NCI-H510A treated with DMSO at 0.1 percent for 48 hours (cell line): ENCODE measurements around the gene TNFRSF4.

Source experiments
- DNase-seq: peaks from one replicate; lab custom pipeline; 2025; lab: John Stamatoyannopoulos, UW

The TNFRSF4 gene

GRCh38 chr1:1182491-1183220, 31.3 kb downstream of the TNFRSF4 start:
- no peak for DNase-seq

GRCh38 chr1:1181938-1182410, 32.0 kb downstream of the TNFRSF4 start:
- no peak for DNase-seq

GRCh38 chr1:1181129-1181937, 32.6 kb downstream of the TNFRSF4 start:
- DNase-seq, result no peak

- DNase-seq, result no peak
Observed at GRCh38 chr1:1179983-1180861, 33.7 kb downstream of the TNFRSF4 start.

- DNase-seq, result no peak
Observed at GRCh38 chr1:1179346-1179982, 34.5 kb downstream of the TNFRSF4 start.

- DNase-seq, result no peak
Observed at GRCh38 chr1:1178794-1179331, 35.1 kb downstream of the TNFRSF4 start.

- no peak for DNase-seq
Observed at GRCh38 chr1:1177452-1178206, 36.3 kb downstream of the TNFRSF4 start.

- no peak for DNase-seq
Observed at GRCh38 chr1:1176931-1177330, 37.0 kb downstream of the TNFRSF4 start.

GRCh38 chr1:1176063-1176761, 37.7 kb downstream of the TNFRSF4 start:
- peak; percentile 81 for DNase-seq

GRCh38 chr1:1175221-1176062, 38.5 kb downstream of the TNFRSF4 start:
- peak; percentile 53 for DNase-seq

- DNase-seq, result no peak
Observed at GRCh38 chr1:1173793-1174415, 40.0 kb downstream of the TNFRSF4 start, which contains the start of gene TTLL10. TTLL10 (plus strand) TSS chr1:1173880; CDS start chr1:1179216, 5,336 bp downstream.

GRCh38 chr1:1173061-1173792, 40.7 kb downstream of the TNFRSF4 start:
- DNase-seq, result no peak

GRCh38 chr1:1171546-1172340, 42.2 kb downstream of the TNFRSF4 start:
- DNase-seq, result no peak

GRCh38 chr1:1171161-1171545, 42.8 kb downstream of the TNFRSF4 start:
- DNase-seq, result no peak

- no peak for DNase-seq
Observed at GRCh38 chr1:1170215-1171091, 43.5 kb downstream of the TNFRSF4 start.
